Mesendoderm (in vitro differentiated cells): ENCODE data around the gene CFAP44. TPM values are rescaled to one million over a fixed set of nuclear protein-coding genes. Genes with fewer than 3 reads are reported as not detected.
"Not testable (repeated sequence)": the region's sequence is repeated elsewhere in the genome, so short reads cannot be mapped to it uniquely, and the experiment has no call there.

Experiments
- DNase-seq: peaks from one replicate; pipeline ENCODE4 v3.0.0; 2013
- H2AK5ac ChIP-seq: 2 replicates; pipeline ENCODE4 v1.6.1; 2013; ENCODE audit warnings: low read length, inconsistent platforms
- H2BK120ac ChIP-seq: 2 replicates; pipeline ENCODE4 v1.6.1; 2013; ENCODE audit warnings: low read depth, mild to moderate bottlenecking, low read length, moderate library complexity, mixed read lengths
- H2BK15ac ChIP-seq: replicated peaks from 2 replicates; pipeline ENCODE4 v1.6.1; 2013; ENCODE audit warnings: low read depth, mild to moderate bottlenecking, moderate library complexity
- H2BK5ac ChIP-seq: 2 replicates; pipeline ENCODE4 v1.6.1; 2013; ENCODE audit warnings: low read length, inconsistent platforms
- H3K18ac ChIP-seq: 2 replicates; pipeline ENCODE4 v1.6.1; 2013; ENCODE audit warnings: mild to moderate bottlenecking, low read length, mixed read lengths
- H3K23ac ChIP-seq: one replicate; pipeline ENCODE4 v1.6.1; 2013; ENCODE audit warnings: low read length
- H3K27ac ChIP-seq: 2 replicates; pipeline ENCODE4 v1.5.1; 2013; ENCODE audit warnings: low read depth, mild to moderate bottlenecking, inconsistent platforms, low read length, moderate library complexity
- H3K27me3 ChIP-seq: 2 replicates; pipeline ENCODE4 v1.6.1; 2013; ENCODE audit warnings: low read length, control low read depth, mild to moderate bottlenecking, inconsistent platforms; ENCODE audit not compliant: insufficient read depth, poor library complexity
- H3K36me3 ChIP-seq: 2 replicates; pipeline ENCODE4 v1.6.1; 2013; ENCODE audit warnings: low read length, inconsistent platforms; ENCODE audit not compliant: control insufficient read depth, insufficient read depth
- H3K4ac ChIP-seq: one replicate; pipeline ENCODE4 v1.6.1; 2013; ENCODE audit warnings: low read depth, mild to moderate bottlenecking, low read length, moderate library complexity
- H3K4me1 ChIP-seq: 2 replicates; pipeline ENCODE4 v1.6.1; 2013; ENCODE audit warnings: low read depth, low read length, inconsistent platforms; ENCODE audit not compliant: control insufficient read depth
- H3K4me2 ChIP-seq: 2 replicates; pipeline ENCODE4 v1.6.1; 2013; ENCODE audit warnings: low read length
- H3K4me3 ChIP-seq: 2 replicates; pipeline ENCODE4 v1.5.1; 2013; ENCODE audit warnings: mild to moderate bottlenecking, low read length
- H3K56ac ChIP-seq: one replicate; pipeline ENCODE4 v1.6.1; 2013; ENCODE audit warnings: low read length
- H3K79me1 ChIP-seq: 2 replicates; pipeline ENCODE4 v1.6.1; 2013; ENCODE audit warnings: low read length, inconsistent platforms
- H3K79me2 ChIP-seq: 2 replicates; pipeline ENCODE4 v1.6.1; 2013; ENCODE audit warnings: mild to moderate bottlenecking, low read length; ENCODE audit not compliant: control insufficient read depth, insufficient read depth
- H3K9ac ChIP-seq: 2 replicates; pipeline ENCODE4 v1.6.1; 2013; ENCODE audit warnings: low read length, inconsistent platforms
- H4K5ac ChIP-seq: one replicate; pipeline ENCODE4 v1.6.1; 2013; ENCODE audit warnings: low read length
- H4K8ac ChIP-seq: one replicate; pipeline ENCODE4 v1.6.1; 2013; ENCODE audit warnings: low read depth, mild to moderate bottlenecking, control low read depth, low read length, moderate library complexity
- WGBS: extraction: QIAGEN DNeasy Blood & Tissue Kit; methylation state at CpG from one replicate; pipeline ENCODE4 v1.1.7; 2013; ENCODE audit warnings: low lambda C conversion rate, missing lambda C conversion rate; ENCODE audit not compliant: insufficient coverage; ENCODE audit errors: extremely low coverage; 5-methylcytosine and 5-hydroxymethylcytosine counted together
- polyA plus RNA-seq, 2 experiments: library from polyadenylated mRNA; stranded (reverse); fragments of 200-250 nt; gene quantifications; one replicate each; pipeline ENCODE4 v1.2.3, GENCODE V29; 2013

Gene CFAP44, protein sequence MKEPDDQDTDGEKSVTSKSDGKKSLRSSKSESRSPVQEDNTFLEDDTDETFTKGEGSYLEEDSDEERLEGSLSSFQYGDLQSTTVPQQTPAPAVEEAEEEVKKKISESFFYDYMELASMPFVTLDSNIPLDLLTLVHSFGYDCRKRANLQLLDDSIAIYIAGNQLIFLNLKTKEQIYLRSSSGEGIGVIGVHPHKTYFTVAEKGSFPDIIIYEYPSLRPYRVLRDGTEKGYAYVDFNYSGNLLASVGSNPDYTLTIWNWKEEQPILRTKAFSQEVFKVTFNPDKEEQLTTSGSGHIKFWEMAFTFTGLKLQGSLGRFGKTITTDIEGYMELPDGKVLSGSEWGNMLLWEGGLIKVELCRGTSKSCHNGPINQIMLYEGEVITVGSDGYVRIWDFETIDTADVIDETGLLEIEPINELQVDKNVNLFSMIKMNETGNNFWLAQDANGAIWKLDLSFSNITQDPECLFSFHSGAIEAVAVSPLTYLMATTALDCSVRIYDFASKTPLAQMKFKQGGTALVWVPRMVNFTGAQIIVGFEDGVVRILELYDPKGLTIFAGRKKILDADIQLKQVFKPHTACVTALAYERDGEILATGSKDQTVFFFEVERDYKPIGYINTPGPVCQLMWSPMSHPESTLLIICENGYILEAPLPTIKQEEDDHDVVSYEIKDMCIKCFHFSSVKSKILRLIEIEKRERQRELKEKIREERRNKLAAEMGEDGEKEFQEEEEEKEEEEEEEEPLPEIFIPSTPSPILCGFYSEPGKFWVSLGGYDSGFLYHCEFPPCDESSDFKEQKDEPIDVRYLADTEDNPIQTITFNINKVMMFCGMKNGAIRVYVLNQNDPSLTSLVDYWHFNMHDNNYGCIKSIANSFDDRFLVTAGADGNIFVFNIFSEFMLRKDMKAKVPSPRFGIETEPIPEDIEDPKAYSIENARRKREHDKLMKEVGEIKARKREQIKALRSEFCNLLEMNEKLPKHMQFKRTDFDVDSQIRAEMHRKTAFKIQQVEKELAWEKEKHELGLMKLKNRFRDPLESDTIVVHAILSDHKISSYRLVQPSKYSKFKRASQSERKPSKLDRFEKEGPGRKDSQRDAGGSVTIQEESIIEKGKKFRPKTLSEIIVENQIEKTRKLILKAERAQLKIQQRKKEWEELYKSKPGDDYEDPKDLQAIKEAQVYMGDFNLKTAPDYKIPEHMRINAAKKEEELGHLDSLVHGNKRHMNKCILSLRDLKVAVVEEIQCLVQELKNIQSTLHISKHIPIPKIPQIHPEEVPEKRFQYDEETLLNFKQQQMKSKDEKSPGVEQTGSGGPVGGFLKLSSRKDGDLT (N-terminal part only)
- polyA plus RNA-seq (2013, experiment 1 of 2): 0.74 TPM
- 0.62 TPM for polyA plus RNA-seq (2013, experiment 2 of 2)

GRCh38 chr3:113441051-113441770 lies at the start of gene CFAP44:
TSS of gene CFAP44 (minus strand) at chr3:113441493. CDS start at chr3:113433664, 7,829 bp downstream.
- no peak within 1 kb of the TSS for H2AK5ac ChIP-seq
- H3K27me3 ChIP-seq: no peaks in the 10 kb centered on the region

DNA sequence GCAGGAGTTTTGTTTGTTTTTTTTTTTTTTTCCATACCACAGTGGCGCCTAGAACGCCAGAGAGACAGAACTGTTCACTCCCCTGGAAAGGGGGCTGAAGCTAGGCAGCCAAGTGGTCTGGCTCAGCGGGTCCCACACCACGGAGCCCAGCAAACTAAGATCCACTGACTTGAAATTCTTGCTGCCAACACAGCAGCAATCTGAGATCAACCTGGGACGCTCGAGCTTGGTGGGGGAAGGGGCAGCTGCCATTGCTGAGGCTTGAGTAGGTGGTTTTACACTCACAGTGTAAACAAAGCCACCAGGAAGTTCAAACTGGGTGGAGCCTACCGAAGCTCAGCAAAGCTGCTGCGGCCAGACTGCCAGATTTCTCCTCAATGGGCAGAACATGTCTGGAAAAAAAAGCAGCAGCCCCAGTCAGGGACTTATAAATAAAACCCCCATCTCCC lies 43.9 kb upstream of the CFAP44 start:
- Histone ChIP-seq H3K36me3 (no peaks in the 10 kb centered on the region), H2BK120ac (no peak overlapping the region), H4K5ac (no peak overlapping the region), H3K4ac (no peak overlapping the region), H3K56ac (no peak overlapping the region), H2BK5ac (no peak overlapping the region), H3K4me2 (no peak overlapping the region), H3K9ac (no peak overlapping the region), H2AK5ac (no peak overlapping the region), H3K4me3 (no peak overlapping the region), H3K27ac (no peak overlapping the region), H3K23ac (no peak overlapping the region), H3K27me3 (no peaks in the 10 kb centered on the region), H3K18ac (no peak overlapping the region), H2BK15ac (no peak overlapping the region), H3K79me1 (no peaks in the 10 kb centered on the region), H4K8ac (no peak overlapping the region), H3K79me2 (no peaks in the 10 kb centered on the region), H3K4me1 (no peaks in the 10 kb centered on the region)
- peak; percentile 4 for DNase-seq
- no CpG with 5 or more reads among the region's 8 CpGs for WGBS

More at GRCh38 chr3:113441051-113441770, at the start of gene CFAP44:
- H2BK5ac ChIP-seq: no peak within 1 kb of the TSS
- no peaks in the 10 kb centered on the region for H3K79me1 ChIP-seq
- H3K9ac ChIP-seq: peak within 1 kb of the TSS; percentile 25
- peak within 1 kb of the TSS; percentile 43 for H3K18ac ChIP-seq
- no peak within 1 kb of the TSS for H2BK15ac ChIP-seq
- no CpG with 5 or more reads among the region's 44 CpGs for WGBS
- peak within 1 kb of the TSS; percentile 28 for H3K4me2 ChIP-seq
- no peak within 1 kb of the TSS for H3K4me3 ChIP-seq
- H3K23ac ChIP-seq: no peak within 1 kb of the TSS
- H3K36me3 ChIP-seq: no peaks in the 10 kb centered on the region
- H4K8ac ChIP-seq: no peak within 1 kb of the TSS
- H4K5ac ChIP-seq: no peak within 1 kb of the TSS
- H2BK120ac ChIP-seq: no peak within 1 kb of the TSS
- DNase-seq: peak; percentile 91
- no peak within 1 kb of the TSS for H3K27ac ChIP-seq
- H3K4me1 ChIP-seq: no peaks in the 10 kb centered on the region
- H3K79me2 ChIP-seq: no peaks in the 10 kb centered on the region
- H3K4ac ChIP-seq: no peak within 1 kb of the TSS
- no peak within 1 kb of the TSS for H3K56ac ChIP-seq

DNA sequence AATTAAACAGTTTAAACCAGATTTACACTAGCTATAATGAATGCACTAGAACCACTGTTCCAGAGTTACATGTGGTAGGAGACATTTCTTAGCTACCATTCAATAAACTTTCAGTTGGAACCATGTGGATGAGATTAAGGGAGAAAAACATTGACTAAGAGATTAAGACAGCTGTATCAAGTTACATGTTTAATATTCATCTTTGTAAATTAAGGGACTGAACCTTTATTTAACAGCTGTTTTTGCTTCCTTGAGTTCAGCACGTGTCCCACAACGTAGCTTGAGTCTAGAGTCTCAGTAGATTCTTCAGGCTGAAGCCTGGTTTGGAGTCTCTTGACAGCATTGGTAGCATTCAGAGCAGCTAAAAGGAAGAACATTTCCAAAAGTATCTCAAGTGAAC lies 27.2 kb upstream of the CFAP44 start:
- Histone ChIP-seq H3K4me1 (no peaks in the 10 kb centered on the region), H3K27me3 (no peaks in the 10 kb centered on the region), H2BK120ac (no peak overlapping the region), H4K8ac (no peak overlapping the region), H2BK5ac (no peak overlapping the region), H3K79me2 (no peaks in the 10 kb centered on the region), H4K5ac (no peak overlapping the region), H3K9ac (no peak overlapping the region), H3K18ac (no peak overlapping the region), H3K36me3 (no peaks in the 10 kb centered on the region), H3K56ac (no peak overlapping the region), H3K4me2 (no peak overlapping the region), H3K23ac (no peak overlapping the region), H3K27ac (no peak overlapping the region), H3K4me3 (no peak overlapping the region), H2AK5ac (no peak overlapping the region), H2BK15ac (no peak overlapping the region), H3K79me1 (no peaks in the 10 kb centered on the region), H3K4ac (no peak overlapping the region)
- no peak for DNase-seq
- no CpG with 5 or more reads among the region's 2 CpGs for WGBS

- no peak overlapping the region for H3K4me3 ChIP-seq
Measured at GRCh38 chr3:113461488-113461887, 20.2 kb upstream of the CFAP44 start.

GRCh38 chr3:113458554-113458953 lies 17.3 kb upstream of the CFAP44 start:
- not testable (repeated sequence) for H4K8ac ChIP-seq, DNase-seq, H3K9ac ChIP-seq, H2BK15ac ChIP-seq, H4K5ac ChIP-seq, H2AK5ac ChIP-seq, H3K27ac ChIP-seq, H3K79me2 ChIP-seq, H3K18ac ChIP-seq, H3K56ac ChIP-seq, H2BK120ac ChIP-seq, H3K36me3 ChIP-seq, H3K23ac ChIP-seq, H3K4me3 ChIP-seq, H3K27me3 ChIP-seq, H3K4me2 ChIP-seq, H2BK5ac ChIP-seq, H3K4ac ChIP-seq, H3K79me1 ChIP-seq, H3K4me1 ChIP-seq
- WGBS: no CpG with 5 or more reads among the region's 27 CpGs

More at GRCh38 chr3:113461488-113461887, 20.2 kb upstream of the CFAP44 start:
- Histone ChIP-seq H3K79me2 (no peaks in the 10 kb centered on the region), H2BK120ac (no peak overlapping the region), H3K27me3 (no peaks in the 10 kb centered on the region), H2BK5ac (no peak overlapping the region), H3K4me1 (no peaks in the 10 kb centered on the region), H3K9ac (no peak overlapping the region), H3K27ac (no peak overlapping the region), H3K4ac (no peak overlapping the region), H3K4me2 (no peak overlapping the region), H4K5ac (no peak overlapping the region), H3K23ac (no peak overlapping the region), H3K56ac (no peak overlapping the region), H2AK5ac (no peak overlapping the region), H3K36me3 (no peaks in the 10 kb centered on the region), H2BK15ac (no peak overlapping the region), H4K8ac (no peak overlapping the region), H3K18ac (no peak overlapping the region), H3K79me1 (no peaks in the 10 kb centered on the region)
- no peak for DNase-seq
